ENCODE measurements around the gene FUT7. TPM values are rescaled to one million over a fixed set of nuclear protein-coding genes. Genes with fewer than 3 reads are reported as not detected.

FUT7 gene
- total and polyA plus RNA-seq, 2 of the 13 experiments (the other 11 are each of a cell fraction or from before 2014, with no cell fraction given): 0.05 TPM; not detected in 1

DNA sequence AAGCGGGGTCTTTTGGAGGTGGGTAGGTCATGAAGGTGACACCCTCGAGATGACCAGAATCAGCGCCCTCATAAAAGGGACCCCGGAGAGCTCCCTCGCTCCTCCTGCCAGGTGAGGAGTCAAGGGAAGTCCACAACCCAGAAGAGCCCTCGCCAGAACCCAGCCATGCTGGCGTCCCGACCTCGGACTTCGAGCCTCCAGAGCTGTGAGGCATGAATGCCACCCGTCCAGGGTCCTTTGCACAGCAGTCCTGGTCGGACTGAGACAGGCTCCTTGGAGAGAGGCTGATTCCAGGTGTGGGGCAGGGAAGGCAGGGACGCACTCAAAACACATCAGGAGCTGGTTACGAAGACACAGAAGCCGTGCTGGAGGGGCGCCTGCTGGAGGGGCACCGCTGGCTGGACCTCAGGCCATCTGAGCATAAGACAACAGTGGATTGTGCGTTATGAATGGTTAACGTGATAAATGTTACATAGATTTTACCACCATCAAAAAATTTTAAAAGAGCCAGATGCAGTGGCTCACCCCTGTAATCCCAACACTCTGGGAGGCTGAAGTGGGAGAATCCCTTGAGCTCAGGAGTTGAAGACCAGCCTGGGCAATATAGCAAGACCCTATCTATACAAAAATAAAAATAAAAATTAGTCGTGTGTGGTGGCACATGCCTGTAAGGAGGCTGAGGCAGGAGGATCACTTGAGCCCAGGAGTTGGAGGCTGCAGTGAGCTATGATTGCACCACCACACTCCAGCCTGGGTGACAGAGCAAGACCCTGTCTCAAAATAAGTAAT, 29.8 kb downstream of the FUT7 start (continued):
- TF ChIP-seq, protein P1, sequence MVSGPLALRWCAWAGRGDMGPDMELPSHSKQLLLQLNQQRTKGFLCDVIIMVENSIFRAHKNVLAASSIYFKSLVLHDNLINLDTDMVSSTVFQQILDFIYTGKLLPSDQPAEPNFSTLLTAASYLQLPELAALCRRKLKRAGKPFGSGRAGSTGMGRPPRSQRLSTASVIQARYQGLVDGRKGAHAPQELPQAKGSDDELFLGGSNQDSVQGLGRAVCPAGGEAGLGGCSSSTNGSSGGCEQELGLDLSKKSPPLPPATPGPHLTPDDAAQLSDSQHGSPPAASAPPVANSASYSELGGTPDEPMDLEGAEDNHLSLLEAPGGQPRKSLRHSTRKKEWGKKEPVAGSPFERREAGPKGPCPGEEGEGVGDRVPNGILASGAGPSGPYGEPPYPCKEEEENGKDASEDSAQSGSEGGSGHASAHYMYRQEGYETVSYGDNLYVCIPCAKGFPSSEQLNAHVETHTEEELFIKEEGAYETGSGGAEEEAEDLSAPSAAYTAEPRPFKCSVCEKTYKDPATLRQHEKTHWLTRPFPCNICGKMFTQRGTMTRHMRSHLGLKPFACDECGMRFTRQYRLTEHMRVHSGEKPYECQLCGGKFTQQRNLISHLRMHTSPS (CRISPR knock-in tag; IDR thresholded peaks at IDR 0.05; ENCODE audit: low read depth): peak; percentile 82
- TF ChIP-seq ZNF362 (CRISPR knock-in tag; IDR thresholded peaks at IDR 0.05; ENCODE audit: borderline replicate concordance) (peak; percentile 55; the same call in 1 of the 2 replicates), DDIT3 (CRISPR knock-in tag; IDR thresholded peaks at IDR 0.05) (no peak), NR0B2 (CRISPR knock-in tag; IDR thresholded peaks at IDR 0.05) (no peak), PRPF4 (IDR thresholded peaks at IDR 0.05; ENCODE audit: low read depth, low read length, poor library complexity, severe bottlenecking) (no peak), AGO1 (IDR thresholded peaks at IDR 0.05; ENCODE audit: low read depth, low read length, poor library complexity, severe bottlenecking) (no peak), ZNF407 (CRISPR knock-in tag; IDR thresholded peaks at IDR 0.05; ENCODE audit: not compliant biosample characterization) (no peak), ZNF280B (CRISPR knock-in tag; IDR thresholded peaks at IDR 0.05; ENCODE audit: borderline replicate concordance) (no peak; the same call in 1 of the 2 replicates), ZNF563 (CRISPR knock-in tag; IDR thresholded peaks at IDR 0.05) (no peak), ZBTB20 (CRISPR knock-in tag; IDR thresholded peaks at IDR 0.05; ENCODE audit: borderline replicate concordance, low read depth) (no peak)
